HS-27A (cell line): ENCODE data around the gene SLC25A21.
"Not testable (repeated sequence)": the region's sequence is repeated elsewhere in the genome, so short reads cannot be mapped to it uniquely, and the experiment has no call there.

ENCODE experiments used
- DNase-seq: peaks from one replicate; pipeline ENCODE4 v3.0.0-alpha.2; 2012; ENCODE audit warnings: low read depth, missing footprints

The SLC25A21 gene

DNA sequence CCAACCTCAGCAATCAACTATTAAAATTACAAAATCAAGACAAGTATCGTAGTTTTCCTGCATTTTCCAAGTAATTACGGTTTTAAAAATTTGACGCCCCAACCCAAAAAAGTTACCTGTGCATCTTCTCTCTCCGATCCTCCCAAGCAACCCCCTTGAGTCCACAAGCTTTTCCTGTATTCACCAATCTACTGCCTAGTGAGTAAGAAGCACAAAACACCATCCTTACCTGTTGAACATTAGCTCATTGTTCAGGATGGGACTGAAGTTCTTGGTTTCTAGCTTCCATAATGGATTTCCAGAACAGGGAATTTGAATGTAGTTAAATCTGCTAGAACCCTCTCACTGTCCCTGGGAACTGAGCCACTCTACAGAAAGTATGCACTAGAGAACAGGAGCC is 348.8 kb downstream of the SLC25A21 start:
- no peak for DNase-seq

DNA sequence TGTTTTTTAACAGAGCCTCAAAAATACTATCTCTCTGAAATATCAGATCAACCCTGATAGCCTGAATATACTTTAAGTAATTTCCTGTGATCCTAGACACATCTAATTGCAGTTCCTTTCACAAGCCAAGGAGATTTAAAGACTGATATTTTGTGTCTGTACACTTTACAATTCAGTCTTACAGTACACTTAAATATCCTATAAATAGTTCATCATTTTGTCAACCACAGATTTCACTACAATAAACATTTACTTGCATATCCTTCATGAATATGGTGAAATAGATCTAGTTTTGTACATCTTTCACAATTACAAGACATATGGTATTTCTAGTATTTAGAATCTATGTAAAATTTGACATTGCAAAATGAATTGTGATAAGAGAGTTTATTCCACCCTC is 349.7 kb downstream of the SLC25A21 start:
- DNase-seq = no peak

DNA sequence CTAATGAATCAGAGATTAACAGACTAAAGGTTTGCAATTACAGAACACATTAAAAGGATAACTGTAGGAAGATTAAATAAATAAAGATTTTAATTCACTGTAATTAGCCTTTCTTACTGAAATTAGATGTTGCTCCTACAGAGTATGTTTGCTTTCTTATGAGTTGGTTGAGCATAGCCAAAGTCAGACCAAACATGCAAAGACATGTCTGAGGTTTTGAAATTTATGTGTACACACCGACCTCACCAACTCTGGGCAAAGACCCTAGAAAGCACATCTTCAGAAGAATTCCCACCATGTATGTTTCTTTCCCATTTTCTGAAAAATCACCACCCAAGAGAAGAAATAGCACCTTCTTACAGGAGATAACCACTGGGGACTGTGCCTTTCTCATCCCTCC is 351.5 kb downstream of the SLC25A21 start:
- no peak for DNase-seq

DNA sequence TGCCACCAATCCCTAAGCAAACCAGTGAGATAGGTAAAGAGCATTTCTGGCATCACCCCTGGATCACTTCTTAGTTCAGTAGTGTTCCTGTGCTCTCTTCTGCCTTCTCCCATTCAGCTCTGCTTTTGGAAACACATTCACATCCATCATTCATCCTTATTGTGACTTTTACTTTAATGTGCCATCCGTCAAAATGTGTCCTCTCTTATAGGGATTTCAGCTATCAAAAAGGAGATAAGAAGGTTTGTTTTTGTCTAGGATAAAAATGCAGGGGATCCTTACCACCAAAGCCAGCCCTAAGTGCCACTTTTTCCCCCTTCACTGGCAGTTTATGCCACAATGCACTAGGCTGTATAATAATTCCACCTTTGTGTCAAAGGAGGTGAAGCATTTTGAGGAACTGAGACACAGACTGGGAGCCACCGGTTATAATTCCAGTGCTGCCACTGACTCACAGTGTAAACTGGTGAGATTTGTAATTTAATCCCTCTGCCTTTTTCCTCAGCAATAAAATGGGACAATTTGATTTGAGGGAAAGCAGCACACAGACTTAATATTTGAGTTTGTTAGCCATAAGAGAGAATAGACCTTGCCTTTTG is 352.2 kb downstream of the SLC25A21 start:
- DNase-seq = no peak

DNA sequence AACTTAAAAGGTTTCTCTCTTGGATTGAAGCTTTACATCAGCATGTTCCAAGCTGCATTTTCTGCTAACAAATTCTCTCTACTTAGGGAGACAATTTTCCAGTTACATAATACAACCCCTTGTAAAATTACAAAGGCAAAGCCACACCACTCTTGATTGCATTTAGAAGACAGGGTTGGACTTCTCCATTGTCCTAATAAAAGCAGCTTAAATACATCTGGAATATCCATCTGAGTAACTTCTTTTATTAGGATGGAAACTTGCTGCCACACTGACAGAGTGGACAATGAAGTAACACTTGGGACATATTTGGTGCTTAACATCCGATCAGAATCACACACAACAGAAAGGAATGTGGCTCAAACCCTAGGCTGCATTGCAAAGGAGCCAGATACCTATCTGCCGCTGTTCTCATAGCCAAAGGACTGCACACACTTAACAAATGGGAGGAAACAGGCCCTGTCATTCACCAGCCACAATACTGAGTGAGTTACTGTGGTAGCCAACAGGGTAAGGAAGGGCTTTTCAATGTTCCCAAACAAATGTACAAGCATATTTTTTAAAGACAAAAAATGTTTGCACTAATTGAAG is 353.5 kb downstream of the SLC25A21 start:
- DNase-seq = peak; percentile 47

DNA sequence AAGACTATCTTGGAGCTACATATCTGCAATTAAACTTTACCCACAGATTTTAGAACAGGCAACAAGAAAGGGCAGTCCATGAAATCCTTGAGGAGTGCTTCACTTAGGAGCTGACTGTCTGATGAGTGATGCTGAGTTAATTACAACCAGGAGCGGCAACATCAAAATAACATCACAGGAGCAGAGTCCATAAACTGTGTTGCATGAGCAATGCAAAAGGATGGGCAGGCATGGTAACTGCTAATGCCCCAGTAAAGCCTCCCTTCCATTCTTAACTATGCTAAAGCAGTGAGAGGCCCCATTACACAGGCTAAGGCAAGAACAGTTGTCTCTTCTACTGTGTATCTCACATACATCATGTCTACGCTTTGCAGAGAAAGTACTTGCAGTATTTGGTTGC is 354.2 kb downstream of the SLC25A21 start:
- DNase-seq = no peak

DNA sequence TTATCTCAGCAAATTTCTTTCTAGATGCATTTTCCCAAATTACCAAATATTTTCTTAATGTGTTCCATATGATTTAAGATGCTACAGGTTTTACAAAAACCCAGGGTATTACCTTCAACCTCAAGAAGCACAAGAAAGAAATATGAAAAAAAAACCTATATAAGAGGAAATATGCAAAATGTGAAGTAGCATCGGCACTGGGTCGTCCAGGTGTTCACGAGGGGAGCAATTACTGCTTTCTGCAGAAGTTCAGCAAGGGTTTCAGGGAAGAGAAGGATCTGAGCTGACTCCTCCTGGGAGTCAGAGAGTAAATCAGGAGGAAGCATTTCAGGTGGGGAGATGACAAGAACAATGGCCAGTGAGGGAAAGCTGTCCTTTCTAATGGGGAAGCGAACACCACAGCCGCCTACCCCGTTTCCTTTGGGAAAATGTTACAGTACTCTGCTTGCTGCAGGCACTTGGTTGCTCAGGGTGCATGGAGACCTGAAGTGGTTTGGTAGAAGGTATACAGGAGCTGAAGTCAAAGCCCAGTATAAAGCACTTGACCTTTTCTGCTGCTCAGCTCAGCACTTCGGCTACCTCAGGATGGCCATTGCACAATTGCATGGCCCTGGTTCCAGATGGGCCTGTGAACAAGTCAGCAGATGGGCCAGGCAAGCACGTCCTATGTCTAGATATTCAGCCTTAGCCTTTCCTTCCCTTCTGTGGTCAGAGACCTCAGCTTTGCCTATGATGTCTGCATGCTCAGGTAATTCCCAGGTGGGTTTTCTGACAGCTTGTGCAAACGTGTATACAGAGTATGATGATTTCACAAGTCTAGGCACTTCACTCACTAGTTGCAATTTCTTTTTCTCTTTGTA is 355.1 kb downstream of the SLC25A21 start:
- DNase-seq = no peak

DNA sequence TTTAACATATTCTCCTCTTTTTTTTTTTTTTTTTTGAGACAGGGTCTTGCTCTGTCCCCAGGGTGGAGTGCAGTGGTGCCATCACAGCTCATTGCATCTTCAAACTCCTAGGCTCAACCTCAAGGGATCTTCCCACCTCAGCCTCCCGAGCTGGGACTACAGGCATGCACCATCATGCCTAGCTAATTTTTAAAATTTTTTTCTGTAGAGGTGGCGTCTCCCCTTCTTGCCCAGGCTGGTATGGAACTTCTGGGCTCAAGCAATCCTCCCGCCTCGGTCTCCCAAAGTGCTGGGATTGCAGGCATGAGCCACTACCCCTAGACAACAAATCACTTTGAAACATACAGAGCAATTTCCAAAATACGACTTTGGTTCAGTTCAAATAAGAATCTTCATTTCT is 355.9 kb downstream of the SLC25A21 start:
- no peak for DNase-seq

DNA sequence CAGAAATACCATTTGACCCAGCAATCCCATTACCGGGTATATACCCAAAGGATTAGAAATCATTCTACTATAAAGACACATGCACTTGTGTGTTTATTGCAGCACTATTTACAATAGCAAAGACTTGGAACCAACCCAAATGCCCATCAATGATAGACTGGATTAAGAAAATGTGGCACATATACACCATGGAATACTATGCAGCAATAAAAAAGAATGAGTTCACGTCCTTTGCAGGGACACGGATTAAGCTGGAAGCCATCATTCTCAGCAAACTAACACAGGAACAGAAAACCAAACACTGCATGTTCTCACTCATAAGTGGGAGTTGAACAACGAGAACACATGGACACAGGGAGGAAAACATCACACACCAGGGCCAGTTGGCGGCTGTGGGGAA is 357.6 kb downstream of the SLC25A21 start:
- not testable (repeated sequence) for DNase-seq

DNA sequence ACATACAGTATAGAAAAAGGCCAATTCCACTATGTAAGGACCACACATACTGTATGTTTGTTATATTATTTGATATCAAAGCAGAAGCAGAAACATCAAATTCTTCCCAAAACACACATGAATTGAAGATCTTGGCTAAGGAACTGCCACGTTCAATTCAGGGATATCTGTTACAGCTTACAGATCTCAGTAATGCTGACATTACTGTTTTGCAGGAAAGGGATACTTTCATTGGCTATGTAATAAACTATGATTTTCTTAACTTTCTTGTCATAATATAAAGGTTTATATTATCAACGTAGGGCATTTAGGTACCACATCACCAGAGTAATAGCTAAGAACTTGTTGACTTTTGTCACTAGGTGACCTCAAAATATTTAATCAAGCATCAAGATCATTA is 362.2 kb downstream of the SLC25A21 start:
- DNase-seq = no peak

DNA sequence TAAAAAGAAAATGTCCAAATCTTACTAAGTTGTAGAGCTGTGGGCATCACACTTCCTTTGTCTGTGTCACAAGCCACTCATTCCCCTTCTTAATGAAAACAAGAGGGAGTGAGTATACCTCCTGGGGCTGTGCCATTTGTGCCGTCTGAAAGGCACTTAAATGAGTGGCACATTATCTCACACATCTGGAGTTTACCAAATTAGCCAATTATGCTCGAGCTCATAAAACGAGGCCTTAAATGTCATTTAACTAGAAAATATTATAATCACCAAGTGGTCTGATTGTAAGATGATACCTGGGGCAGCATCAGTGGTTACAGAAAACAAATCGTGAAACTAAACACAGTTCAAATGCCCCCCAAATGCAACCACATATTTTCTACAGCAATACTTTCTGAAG is 364.7 kb downstream of the SLC25A21 start:
- no peak for DNase-seq

DNA sequence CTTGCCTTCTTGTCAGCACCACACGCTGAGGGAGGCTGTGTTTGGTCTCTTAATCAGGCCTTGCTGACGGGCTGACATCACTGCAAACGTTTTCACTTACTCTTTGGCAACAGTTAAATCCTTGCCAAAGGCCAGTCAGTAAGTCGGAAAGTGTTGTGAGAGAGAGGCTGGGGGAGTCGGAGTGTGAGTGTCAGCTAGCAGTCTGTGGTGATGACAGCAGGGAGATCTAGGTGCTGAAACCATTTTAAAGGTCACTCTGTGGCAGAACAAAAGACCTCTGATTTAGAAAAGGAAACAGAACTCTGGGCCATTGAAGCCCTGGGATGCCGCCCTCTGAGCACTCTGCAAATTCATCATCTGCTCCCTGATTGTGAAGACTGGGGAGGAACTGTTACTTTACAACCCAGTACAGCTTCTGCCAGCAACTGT is 367.3 kb downstream of the SLC25A21 start:
- DNase-seq = no peak

DNA sequence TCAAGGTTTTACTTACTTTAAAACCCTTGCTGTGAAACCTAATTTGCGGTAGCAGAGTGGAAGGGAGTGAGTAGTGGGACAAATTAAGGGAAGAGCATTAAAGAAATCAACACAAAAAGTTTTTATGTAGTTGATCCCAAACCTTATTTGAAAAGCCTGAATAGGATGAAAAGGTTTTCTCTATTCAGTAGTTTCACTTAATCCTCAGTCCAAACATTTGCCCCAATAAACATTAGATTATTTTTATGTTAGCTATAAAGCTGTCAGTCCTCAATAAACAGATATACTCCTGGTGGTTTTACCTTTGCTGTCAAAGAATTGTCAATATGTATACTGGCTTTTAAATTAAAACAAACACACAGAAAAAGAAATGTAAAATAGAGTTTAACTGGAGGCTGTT is 374.8 kb downstream of the SLC25A21 start:
- DNase-seq = no peak

DNA sequence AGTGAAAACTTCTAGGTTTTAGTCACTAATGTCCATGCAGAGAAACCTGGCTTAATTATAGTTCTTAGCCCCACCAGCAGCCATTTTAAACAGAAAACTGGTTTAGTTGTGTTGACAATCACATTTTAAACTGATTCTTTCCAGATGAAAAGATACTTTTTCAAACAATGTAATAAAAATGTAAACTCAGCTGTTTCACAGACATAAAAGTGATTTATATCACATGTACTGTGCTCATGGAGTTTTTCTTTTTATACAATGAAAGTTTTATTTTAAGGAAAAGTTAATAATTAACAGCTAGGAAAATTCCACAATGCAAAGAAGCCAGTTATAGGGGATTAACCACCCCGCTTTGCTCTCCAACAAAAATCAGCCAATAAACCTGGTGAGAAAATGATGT is 381.0 kb downstream of the SLC25A21 start:
- no peak for DNase-seq

DNA sequence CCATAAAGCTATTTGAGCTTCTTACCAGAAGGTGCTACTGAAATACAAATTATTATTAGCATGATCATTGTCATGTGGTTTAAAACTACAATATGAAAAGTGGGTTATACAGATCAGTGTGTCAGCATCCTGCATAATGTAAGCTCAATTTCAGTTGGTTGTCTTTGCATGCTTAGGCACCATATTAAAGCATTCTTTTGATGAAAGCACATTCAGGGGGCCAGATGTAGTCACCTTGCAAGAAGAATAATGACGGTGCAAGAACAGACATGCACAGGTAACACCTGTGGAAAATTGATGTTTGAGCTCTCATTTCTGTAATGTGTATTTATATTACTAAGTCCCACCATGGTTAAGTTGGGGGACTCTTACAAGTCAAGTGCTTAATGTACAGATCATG is 386.9 kb downstream of the SLC25A21 start:
- DNase-seq = no peak

DNA sequence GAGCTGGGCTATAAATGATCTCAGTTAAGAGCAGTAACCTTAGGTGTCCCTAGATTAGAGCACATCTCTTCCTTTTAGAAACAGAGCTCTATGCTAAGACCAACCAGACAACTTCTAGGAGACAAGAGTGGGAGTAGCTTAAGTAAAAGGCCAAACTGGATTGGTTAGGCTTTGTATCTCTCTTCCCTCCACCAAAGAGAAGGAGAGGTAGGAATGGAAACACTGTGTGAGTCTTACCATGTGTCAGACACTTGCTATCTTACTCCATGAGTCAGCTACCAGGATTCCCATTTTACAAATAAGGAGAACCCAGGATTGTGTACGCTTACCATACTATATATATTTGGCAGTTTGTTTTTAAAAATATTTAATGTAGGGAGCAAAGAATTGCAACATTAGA is 387.9 kb downstream of the SLC25A21 start:
- no peak for DNase-seq

DNA sequence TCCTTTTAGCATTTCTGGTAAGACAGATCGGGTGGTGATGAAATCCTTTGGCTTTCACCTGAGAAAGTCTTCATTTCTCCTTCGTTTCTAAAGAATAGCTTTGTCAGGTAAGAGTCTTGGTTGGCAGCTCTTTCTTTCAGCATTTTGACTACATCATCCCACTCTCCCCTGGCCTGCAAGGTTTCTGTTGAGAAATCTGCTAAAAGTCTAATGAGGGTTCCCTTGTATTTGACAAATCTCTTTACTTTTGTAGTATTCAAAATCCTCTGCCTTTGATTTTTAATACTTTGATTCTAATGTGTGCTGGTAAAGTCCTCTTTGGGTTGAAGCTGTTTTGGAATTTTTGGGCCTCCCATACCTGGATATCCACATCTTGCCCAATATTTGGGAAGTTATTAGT is 390.5 kb downstream of the SLC25A21 start:
- no peak for DNase-seq

DNA sequence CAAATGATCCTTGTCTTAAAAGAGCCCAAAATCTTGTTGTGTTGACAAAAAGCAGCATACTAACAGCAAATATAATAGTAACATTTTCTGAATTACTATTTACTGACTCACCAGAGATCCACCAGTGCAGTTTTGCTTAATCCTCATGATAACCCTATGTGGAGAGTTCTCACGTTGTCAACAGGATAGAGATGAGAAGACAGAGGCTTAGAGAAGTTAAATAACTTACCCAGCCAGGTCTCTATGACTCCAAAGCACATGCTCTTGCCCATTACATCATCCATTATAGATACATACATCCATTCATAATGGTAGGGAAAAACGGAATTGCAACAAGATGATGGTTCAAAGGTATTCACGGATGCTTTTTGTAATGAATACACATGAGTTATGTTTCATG is 398.8 kb downstream of the SLC25A21 start:
- peak; percentile 74 for DNase-seq

DNA sequence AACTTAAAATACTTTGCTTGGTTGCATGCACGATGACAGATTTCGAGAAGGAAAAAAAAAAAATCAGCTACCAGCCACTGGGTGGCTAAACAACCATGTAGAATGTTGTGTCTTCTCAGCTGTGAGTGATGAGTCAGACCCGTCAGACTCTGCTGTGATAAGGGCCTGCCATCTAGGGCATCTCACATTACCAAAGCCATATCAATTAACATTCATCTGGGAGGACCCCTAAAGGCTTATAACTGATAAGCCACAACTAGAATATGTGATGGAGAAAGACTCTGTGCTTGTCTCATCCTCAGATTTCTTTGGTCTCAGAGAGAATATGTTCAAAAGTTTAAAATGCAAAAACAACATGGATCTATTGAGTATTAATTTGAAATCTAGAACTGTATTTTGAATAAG is 399.3 kb downstream of the SLC25A21 start:
- peak; percentile 84 for DNase-seq

DNA sequence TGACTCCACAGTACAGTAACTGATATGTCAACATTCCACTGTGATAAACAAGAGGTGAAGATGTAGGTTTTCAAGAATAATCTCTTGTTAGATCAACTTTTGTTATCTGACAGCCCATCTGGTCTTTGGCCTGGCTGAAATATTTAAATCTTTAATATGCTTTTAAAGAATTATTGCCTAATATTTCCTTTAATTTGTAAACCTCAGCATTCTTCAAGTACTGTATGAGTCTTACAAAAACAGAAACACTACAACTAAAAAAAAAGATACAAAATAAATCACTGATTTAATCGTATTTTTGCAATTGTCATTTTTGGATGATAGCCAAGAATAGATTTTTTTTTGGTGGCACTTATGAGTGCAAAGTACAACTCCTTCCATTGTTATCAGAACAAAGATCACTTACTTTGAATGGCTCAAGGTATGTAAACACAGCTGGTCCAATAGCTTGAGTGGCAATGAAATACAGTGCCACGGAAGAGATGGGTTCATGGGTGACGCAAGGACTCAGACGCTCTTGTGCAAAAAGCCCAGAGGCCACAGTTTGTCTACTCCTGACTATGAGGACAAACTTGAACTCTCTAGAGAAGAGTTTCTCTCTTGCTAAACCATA is 401.3 kb downstream of the SLC25A21 start:
- no peak for DNase-seq

DNA sequence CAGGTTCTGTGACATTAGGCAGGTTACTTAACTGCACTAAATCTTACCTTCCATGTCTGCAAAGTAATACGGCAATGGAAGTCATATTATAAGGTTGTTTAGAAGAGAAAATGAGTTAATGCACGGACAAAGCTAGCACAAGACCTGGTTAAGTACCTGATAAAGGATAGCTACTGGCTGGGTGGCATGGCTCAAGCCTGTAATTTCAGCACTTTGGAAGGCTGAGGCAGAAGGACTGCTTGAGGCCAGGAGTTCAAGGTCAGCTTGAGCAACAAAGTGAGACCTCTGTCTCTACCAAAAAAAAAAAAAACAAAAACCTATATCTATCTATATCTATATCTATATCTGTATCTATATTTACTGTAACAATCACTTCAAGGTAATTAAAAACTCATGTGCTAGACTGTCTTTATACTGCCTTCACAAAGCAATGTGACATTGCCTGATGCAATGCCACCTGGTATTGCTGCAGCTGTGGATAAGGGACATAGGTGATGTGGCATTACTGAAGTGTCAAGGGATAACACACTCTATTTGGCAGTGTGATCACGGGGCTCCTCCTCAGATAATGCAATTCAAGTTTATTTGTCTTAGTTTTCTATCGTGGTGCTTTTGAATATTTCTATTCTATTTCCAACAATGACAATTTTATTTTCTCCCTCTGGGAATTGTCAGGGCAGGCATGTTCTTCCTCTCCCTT is 403.6 kb downstream of the SLC25A21 start:
- DNase-seq = no peak

DNA sequence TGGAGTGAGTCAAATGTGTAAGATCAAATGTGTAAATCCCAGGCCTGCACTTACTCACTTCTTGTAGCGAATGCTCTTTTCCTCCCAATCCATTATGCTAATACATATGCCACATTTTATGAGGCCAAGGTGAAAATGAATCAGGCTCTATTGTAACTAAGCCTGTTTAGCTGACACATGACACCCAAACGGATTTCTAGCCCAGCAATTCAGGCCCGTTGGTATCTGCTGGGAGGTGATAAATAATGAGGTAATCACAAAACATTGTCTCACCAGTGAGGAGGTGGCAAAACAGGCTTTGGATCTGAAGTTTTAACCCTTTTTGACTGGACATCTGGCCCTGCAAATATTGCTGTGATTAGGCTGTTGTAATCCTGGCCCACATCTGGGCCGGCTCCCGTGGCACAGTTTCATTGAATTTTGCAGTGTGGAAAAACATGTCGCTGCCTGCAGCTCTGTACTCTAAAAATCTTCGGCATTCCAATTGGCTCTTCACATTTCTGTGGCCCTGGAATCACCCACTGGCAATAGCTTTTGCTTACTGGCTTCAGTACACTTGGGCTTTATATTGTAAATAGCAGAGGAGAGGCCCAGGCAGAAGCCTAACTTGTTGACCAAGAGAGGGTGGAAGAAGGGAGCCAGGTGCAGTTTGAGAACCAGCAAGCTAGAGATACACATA is 404.7 kb downstream of the SLC25A21 start:
- DNase-seq = no peak
